Measurements from ENCODE around the gene HERC2. TPM values are rescaled to one million over a fixed set of nuclear protein-coding genes. Genes with fewer than 3 reads are reported as not detected.

Gene HERC2
- total and polyA plus RNA-seq, 2 of the 4 experiments (the other 2 are of a cell fraction): 20.8 to 28.9 TPM

DNA sequence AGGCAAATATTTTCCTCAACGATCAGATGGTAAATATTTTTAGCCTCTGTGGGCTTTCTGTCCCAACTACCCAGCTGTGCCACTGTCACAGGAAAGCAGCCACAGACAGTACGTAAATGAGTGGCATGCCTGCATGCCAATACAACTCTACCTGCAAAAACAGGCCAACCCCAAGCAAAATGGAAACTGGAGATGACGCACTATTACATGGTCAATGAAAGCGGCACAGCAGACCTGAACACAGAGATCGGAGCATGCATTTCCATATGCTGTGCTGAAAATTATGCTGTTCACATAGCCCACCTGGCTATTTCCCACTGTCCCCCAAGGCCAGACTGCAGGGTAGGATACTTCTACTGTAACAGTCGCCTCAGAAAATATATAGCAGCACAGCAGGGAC lies 57.8 kb downstream of the HERC2 start:
- H3K27ac ChIP-seq (ENCODE audit: insufficient read depth, low read length): no peak overlapping the region
- POLR2A ChIA-PET (ENCODE audit: unreplicated experiment): no interaction called here
- dilution Hi-C loops (cut with HindIII; ENCODE audit: low sequenced_read_pairs, unreplicated experiment): no loop called here

More for the DNA sequence above, 57.8 kb downstream of the HERC2 start:
- Histone ChIP-seq H3K18ac (ENCODE audit: low read depth, low read length) (no peak overlapping the region), H2BK15ac (ENCODE audit: low read depth, low read length) (no peak overlapping the region), H4K91ac (ENCODE audit: insufficient read depth, low read depth, low read length) (no peak overlapping the region), H3K4ac (ENCODE audit: low read depth, low read length) (no peak overlapping the region), H4K20me1 (ENCODE audit: insufficient read depth, low read length) (no peaks in the 10 kb centered on the region; the same call in 1 of the 2 replicates), H3K4me3 (ENCODE audit: insufficient read depth, low read depth, low read length) (no peak overlapping the region), H2BK20ac (ENCODE audit: low read depth, low read length) (no peak overlapping the region), H4K5ac (ENCODE audit: low read depth, low read length) (no peak overlapping the region), H3K9me1 (ENCODE audit: insufficient read depth, low read length) (peaks cover 9% of the 10 kb centered on the region), H3K4me1 (ENCODE audit: control insufficient read depth, insufficient read depth, low read length) (no peaks in the 10 kb centered on the region), H3K23ac (ENCODE audit: low read depth, low read length) (no peak overlapping the region), H2BK5ac (ENCODE audit: low read depth, low read length, poor library complexity, severe bottlenecking) (no peak overlapping the region), H3K56ac (ENCODE audit: extremely low read depth, insufficient read depth, low read length) (no peak overlapping the region), H3K9ac (ENCODE audit: low read depth, low read length) (no peak overlapping the region), H2BK120ac (ENCODE audit: low read depth, low read length) (no peak overlapping the region), H2AK9ac (replicated peaks; ENCODE audit: low read depth, low read length, poor library complexity) (no peak overlapping the region), H3K4me2 (ENCODE audit: low read depth, low read length) (no peak overlapping the region), H3K14ac (replicated peaks; ENCODE audit: low read depth, low read length) (no peak overlapping the region), H3K79me1 (ENCODE audit: low read depth in 1 of 2, low read length in 2 of 2) (peaks cover 21 to 29% of the 10 kb centered on the region in 2 experiments; a peak in 3 of 4 replicates), H3K36me3 (ENCODE audit: control insufficient read depth, insufficient read depth, low read length) (peaks cover 52% of the 10 kb centered on the region), H3K27me3 (ENCODE audit: control insufficient read depth, insufficient read depth, low read length) (no peaks in the 10 kb centered on the region), H2AK5ac (ENCODE audit: low read depth, low read length) (no peak overlapping the region), H3K9me3 (ENCODE audit: control insufficient read depth, insufficient read depth, low read length) (no peaks in the 10 kb centered on the region), H2AFZ (replicated peaks; ENCODE audit: low read length, poor library complexity) (no peak overlapping the region), H4K8ac (ENCODE audit: low read depth in 2 of 2, low read length in 2 of 2) (no peak overlapping the region)
- ATAC-seq (ENCODE audit: low read depth) (no peak), DNase-seq (no peak)
- CTCF ChIA-PET: no interaction called here
- in situ Hi-C loops (cut with MboI; ENCODE audit: low sequenced_read_pairs) (no loop called here), intact Hi-C loops (cut with micrococcal nuclease) (loop anchor here (10.0 kb wide), 1 partner anchor 99 kb away; no protein-coding TSS in a partner anchor)
- BruUV-seq (replicated peaks): no TSS peak
- WGBS, 2 experiments (ENCODE audit: extremely low coverage in 2 of 2, insufficient read length in 1 of 2): 100% methylated on average over 1 of the region's 6 CpGs; no CpG with 5 or more reads in 1 of the 2 experiments
- TF ChIP-seq FOS (IDR thresholded peaks at IDR 0.05; ENCODE audit: low read depth, low read length): no peak
- no peak for TF ChIP-seq CEBPB (IDR thresholded peaks at IDR 0.05; ENCODE audit: low read depth, low read length)
- no peak for TF ChIP-seq CTCF (conservative IDR thresholded peaks at IDR 0.05; ENCODE audit: low read depth, low read length)
- TF ChIP-seq MAZ (IDR thresholded peaks at IDR 0.05; ENCODE audit: borderline replicate concordance, low read depth, low read length): no peak
- TF ChIP-seq ELK1 (IDR thresholded peaks at IDR 0.05; ENCODE audit: borderline replicate concordance, low read depth, low read length): no peak
- TF ChIP-seq MXI1 (IDR thresholded peaks at IDR 0.05; ENCODE audit: borderline replicate concordance, low read depth, low read length): no peak
- TF ChIP-seq, protein P1, sequence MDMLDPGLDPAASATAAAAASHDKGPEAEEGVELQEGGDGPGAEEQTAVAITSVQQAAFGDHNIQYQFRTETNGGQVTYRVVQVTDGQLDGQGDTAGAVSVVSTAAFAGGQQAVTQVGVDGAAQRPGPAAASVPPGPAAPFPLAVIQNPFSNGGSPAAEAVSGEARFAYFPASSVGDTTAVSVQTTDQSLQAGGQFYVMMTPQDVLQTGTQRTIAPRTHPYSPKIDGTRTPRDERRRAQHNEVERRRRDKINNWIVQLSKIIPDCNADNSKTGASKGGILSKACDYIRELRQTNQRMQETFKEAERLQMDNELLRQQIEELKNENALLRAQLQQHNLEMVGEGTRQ (IDR thresholded peaks at IDR 0.05; ENCODE audit: low read depth, low read length): no peak
- no peak for TF ChIP-seq POLR2A (IDR thresholded peaks at IDR 0.05; ENCODE audit: low read depth, low read length)
- no peak for TF ChIP-seq BHLHE40 (IDR thresholded peaks at IDR 0.05; ENCODE audit: low read depth, low read length)
